Head of caudate nucleus (tissue), 42 donors: ENCODE data around the gene MATK.
"Not testable (repeated sequence)": the region's sequence is repeated elsewhere in the genome, so short reads cannot be mapped to it uniquely, and the experiment has no call there.

Experiments used
- DNase-seq, 42 donors: peaks; one replicate each; pipeline versions ENCODE4 v3.0.0 to v3.0.0-alpha.2; 2020 to 2021; ENCODE audit warnings: mixed read lengths in 7 of 42
- intact Hi-C: fragments of 100-400 bp; cut with DNase I; formaldehyde crosslinking; loops from one replicate; pipeline ENCODE4 v1.15.0; 2022

Gene MATK

DNA sequence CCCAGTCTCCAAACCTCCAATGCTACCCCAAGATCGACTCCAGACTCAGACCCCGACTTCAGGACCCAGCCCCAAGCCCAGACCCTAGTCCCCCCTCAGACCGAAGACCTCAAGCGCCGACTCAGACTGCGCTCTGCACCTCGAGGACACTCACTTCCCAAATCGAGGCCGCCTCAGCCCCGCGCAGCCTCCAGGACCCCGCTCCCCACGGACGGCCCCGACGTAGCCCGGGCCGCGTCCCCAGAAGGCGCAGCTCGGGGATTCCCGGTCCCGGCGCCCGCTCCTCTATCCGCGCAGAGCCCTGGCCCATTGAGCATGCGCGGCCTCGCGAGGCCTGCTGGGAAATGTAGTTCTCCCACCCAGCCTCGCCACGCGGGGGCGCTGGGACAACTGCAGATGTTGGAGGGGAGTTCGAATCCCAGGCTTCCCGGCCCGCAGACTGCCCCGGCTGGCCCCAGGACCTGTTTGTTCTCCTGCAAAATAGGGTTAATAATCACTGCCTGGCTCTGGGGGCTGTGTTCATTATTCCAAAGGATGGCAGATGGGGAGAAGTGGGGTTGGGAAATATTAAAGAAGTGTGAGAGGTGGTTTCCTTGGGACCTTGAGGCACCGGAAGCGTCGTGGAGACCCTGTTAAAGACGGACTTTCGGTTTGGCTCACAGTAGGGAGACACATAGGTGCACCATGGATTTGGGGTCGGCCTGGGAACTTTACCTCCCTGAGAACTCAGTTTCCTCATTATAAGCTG lies 24.6 kb downstream of the MATK start, which contains the start of gene APBA3:
Gene APBA3, minus strand, starts transcription at position 311 of the 748 bp plus-strand sequence. CDS start 1,428 bp downstream, outside the sequence.
- peak; percentile 80 to 96 (median 92) for DNase-seq
- intact Hi-C loops, result loop anchor here (10.0 kb wide), 1 partner anchor 213 kb away; the partner anchor contains the start of gene DAPK3

GRCh38 chr19:3760871-3761361 lies 25.3 kb downstream of the MATK start:
- intact Hi-C loops, result loop anchor here (10.0 kb wide), 1 partner anchor 214 kb away; the partner anchor contains the start of gene DAPK3
- DNase-seq, result no peak

- no peak for DNase-seq
- intact Hi-C loops, result loop anchor here (10.0 kb wide), 1 partner anchor 215 kb away; the partner anchor contains the start of gene DAPK3
Measured at GRCh38 chr19:3759482-3760254, 26.5 kb downstream of the MATK start.

GRCh38 chr19:3758297-3758696 lies 27.9 kb downstream of the MATK start:
- DNase-seq, intact Hi-C loops: not testable (repeated sequence)

DNA sequence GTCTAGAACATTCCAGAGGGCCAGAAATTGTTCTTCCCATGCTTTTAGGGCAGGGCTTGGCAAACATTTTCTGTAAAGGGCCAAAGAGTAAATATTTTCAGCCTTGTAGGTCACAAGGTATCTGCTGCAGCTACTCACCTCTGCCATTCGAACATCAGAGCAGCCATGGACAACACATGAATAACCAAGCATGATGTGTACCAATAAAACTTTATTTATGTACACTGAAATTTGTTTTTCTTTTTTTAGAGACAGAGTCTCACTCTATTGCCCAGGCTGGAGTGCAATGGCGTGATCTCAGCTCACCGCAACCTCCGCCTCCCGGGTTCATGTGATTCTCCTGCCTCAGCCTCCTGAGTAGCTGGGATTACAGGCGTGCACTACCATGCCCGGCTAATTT lies 28.5 kb downstream of the MATK start:
- intact Hi-C loops, DNase-seq: not testable (repeated sequence)

- intact Hi-C loops, result no loop called here
- DNase-seq, result no peak
Measured at GRCh38 chr19:3753631-3754410, 32.4 kb downstream of the MATK start.

- no peak for DNase-seq
- intact Hi-C loops, result no loop called here
Measured at GRCh38 chr19:3752492-3752891, 33.7 kb downstream of the MATK start.

DNA sequence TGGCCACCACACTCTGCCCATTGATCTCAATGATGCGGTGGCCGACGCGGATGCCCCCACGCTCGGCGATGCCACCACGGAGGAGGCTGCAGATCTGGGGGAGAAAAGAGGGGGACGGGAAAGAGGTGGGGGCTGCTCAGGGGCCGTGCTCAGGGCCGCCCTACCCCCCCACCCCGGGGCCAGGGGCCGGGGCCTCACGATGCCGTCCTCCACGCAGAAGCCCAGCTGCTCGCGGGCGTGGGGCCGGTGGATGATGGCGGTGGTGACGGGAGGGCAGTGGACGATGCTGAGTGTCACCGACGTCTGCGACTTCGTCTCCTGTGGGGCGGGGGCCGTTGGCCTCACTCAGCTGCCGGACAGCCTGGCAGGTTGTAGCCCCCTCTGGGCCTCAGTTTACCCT lies 34.9 kb downstream of the MATK start:
- DNase-seq, result no peak
- intact Hi-C loops, result no loop called here

DNA sequence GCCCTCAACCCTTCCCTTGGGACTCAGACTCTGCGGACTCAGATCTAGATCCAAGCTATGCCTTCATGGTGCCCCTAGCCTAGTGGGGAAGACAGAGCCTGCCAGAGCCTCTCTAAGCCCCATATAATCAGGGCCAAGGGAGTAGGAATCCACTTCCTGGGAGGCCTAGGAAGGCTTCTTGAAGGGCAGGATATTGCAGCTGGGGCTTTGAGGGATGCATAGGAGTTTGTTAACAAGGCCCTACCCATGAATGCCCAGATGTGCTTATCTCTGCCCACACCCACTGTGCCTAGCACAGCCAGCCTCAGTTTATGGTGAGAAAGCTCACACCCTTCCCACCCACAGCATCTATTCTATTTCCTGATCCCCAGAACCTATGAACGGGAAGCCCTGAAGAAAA lies 36.0 kb downstream of the MATK start:
- no peak for DNase-seq
- intact Hi-C loops, result no loop called here

DNA sequence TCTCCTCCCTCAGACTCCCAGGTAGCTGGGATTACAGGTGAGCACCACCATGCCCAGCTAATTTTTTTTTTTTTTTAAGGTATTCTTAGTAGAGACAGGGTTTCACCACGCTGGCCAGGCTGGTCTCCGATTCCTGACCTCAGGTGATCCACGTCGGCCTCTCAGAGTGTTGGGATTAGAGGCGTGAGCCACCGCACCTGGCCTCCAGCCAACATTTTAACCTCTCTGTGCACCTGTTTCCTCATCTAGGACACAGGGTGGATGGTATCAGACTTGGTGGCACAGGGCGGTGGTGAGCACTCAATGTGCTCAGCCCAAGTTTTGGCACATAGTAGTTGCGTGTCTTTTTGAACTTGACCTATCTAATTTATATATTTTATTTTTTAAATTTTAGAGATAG lies 37.2 kb downstream of the MATK start:
- no peak for DNase-seq
- intact Hi-C loops, result no loop called here

DNA sequence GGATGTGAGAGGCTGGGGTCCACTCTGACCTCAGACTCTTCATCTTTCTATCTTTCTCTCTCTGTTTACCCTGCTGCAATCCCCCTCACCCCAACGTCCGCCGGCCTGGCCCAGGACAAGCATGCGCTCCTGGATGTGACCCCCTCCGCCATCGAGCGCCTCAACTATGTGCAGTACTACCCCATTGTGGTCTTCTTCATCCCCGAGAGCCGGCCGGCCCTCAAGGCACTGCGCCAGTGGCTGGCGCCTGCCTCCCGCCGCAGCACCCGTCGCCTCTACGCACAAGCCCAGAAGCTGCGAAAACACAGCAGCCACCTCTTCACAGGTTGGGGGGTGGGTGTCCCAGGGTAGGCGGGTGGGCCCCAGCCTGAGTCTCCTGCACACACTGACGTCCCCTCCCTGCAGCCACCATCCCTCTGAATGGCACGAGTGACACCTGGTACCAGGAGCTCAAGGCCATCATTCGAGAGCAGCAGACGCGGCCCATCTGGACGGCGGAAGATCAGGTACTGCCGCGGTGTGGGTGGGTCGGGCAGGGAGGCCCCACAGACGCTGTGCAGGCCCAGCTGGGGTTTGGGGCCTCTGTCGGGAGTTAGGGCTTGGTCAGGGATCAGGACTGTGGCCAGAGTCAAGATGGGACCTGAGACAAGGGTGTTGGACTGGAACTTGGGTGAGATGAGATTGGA lies 39.7 kb downstream of the MATK start:
- intact Hi-C loops, result no loop called here
- DNase-seq, result no peak

GRCh38 chr19:3745363-3746045 lies 40.7 kb downstream of the MATK start:
- intact Hi-C loops, result no loop called here
- no peak for DNase-seq

DNA sequence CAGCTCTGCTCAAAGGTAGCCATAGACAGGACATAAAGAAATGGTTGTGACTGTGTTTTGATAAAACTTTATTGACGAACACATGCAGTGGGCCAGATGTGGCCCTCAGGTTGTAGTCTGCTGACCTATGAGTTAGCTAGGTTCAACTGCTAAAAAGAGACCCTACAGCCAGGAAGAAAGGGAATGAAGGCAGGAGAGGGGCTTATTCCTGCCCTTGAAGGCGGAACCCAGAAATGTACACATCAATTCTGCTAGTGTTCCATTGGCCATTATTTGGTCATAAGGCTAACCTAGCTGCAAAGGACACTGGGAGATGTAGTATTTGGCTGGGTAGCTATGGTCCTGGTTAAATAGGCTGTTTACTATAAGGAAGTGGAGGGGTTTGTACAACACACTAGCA lies 42.7 kb downstream of the MATK start:
- no peak for DNase-seq

GRCh38 chr19:3740431-3740830 lies 45.8 kb downstream of the MATK start:
- intact Hi-C loops, result no loop called here
- no peak for DNase-seq

More for the DNA sequence above, 42.7 kb downstream of the MATK start:
- intact Hi-C loops, result no loop called here

GRCh38 chr19:3738477-3739220 lies 47.5 kb downstream of the MATK start:
- intact Hi-C loops, result no loop called here
- peak in 7 of 42 donors; percentile 10 to 48 (median 20) for DNase-seq

DNA sequence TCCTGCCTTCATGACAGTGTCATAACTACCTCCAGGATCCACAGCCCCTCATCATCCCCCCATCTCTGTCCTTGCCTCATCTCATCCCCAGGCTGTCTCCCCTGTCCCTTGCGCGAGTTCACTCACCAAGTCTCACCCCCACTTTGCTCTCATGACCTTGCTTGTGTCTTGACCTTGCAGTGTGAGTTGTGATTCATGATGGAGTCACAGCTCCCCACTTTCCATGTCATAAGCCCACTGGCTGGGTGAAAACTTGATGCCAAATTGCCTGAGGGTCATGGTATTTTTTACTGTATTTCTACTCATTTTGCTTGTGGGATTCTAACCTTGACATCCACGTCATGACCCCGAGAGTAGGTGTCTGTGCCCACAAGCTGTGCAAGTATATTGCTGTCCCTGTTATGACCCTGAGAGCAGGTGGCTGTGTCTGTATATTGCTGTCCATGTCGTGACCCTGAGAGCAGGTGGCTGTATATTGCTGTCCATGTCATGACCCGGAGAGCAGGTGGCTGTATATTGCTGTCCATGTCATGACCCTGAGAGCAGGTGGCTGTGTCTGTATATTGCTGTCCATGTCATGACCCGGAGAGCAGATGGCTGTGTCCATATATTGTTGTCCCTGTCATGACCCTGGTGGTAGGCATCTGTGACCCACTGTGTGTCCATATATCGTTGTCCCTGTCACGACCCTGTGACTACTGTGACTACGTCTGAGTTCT lies 48.5 kb downstream of the MATK start:
- no peak for DNase-seq
- intact Hi-C loops, result no loop called here
